T47D (cell line): Measurements from ENCODE around the gene TMSB4X.
A peak's percentile ranks its signal among the peaks of the same experiment; 100 is the strongest.
"Not testable (repeated sequence)": the region's sequence is repeated elsewhere in the genome, so short reads cannot be mapped to it uniquely, and the experiment has no call there.

ENCODE experiments used
- DNase-seq, 2 experiments: peaks; one replicate each; pipeline versions ENCODE4 v3.0.0 to v3.0.0-alpha.2; 2011 to 2012; ENCODE audit warnings: low read depth in 1 of 2, low spot score in 1 of 2
- JUND ChIP-seq: IDR thresholded peaks from 2 replicates; pipeline ENCODE4 v1.6.1; 2012; ENCODE audit warnings: low read depth
- in situ Hi-C: cut with HindIII; loops from 2 replicates; pipeline ENCODE4 v1.10.0; 2016; ENCODE audit warnings: low sequenced_read_pairs, low pct_unique_long_range_greater_than_20kb

TMSB4X gene

DNA sequence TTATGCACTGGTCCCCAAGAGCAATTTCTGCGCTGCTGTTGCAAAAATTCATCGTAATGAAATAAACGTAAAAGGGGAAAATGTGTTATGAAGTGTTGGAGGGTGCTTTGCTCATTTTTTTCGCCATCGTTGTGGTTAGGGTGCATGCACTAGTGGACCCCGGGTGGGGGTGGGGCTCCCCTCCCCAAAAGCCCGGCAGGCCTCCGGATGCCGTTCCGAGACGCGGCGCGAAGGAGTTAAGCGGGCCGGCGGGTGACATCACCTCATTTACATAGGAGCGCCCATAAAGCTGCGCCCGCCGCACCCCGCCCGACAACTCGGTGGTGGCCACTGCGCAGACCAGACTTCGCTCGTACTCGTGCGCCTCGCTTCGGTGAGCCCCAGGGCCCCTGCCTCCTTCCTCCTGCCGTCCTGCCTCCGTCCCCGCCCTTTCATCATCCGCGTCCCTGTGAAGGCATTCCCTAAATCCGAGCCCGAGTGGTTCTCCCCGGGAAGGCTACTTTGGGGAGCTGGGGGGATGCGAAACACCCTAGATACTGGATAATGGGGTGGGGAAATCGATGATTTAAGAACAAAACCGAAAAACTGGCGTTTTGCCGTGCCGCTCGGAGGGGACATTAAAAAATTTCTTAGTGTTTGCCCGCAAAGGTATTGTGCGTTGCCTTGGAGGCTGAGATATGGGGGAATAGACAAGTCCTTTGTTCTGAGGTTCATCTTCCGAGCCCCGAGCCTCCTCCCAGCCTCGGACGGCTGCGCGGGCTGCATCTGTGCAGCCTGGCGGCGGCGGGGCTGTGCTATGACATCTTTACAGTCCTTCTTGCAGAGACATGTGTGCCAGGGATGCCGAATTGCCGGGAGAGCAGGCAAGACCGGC is at the start of gene TMSB4X:
Gene TMSB4X (plus strand): TSS at position 315 of the 874 bp plus-strand sequence.
- in situ Hi-C loops = no loop called here
- no peak for TF ChIP-seq JUND
- DNase-seq = peak; percentile 52 to 91

DNA sequence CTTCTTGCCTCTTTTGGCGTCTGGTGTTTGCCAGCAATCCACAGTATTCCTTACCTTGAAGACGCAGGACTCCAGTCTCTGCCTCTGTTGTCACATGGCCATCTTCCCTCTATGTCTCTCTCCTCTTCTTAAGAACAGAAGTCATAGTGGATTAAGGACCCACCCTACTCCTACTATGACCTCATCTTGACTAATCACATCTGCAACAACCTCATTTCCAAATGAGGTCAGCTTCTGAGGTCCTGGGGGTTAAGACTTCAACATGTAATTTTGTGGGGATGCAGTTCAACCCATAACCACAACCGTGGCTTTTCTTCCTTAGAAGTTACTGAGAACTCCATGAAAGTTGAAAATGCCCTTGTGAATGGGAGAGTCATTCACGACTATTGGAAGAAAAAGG is 45.2 kb upstream of the TMSB4X start:
- TF ChIP-seq JUND = no peak
- no peak for DNase-seq
- in situ Hi-C loops = no loop called here

DNA sequence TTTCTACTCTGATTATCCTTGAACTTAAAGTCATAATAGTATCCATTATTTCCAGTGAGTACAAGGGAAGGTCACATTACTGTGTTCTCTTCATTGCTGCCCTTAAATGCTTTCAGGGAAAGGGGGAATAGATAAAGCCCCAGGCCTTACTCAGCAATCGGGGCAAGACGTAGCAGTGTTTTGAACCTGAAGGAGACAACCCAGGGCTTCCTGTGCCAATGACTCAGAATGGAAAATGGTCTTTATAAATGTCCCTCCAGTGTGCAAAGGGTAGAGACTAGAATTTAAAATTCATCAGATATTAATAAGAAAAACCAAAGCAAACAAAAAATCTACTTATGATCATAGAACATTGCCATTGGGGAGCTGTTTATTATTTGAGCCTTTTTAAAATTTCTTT is 44.8 kb upstream of the TMSB4X start:
- in situ Hi-C loops = no loop called here
- no peak for DNase-seq
- TF ChIP-seq JUND = no peak

DNA sequence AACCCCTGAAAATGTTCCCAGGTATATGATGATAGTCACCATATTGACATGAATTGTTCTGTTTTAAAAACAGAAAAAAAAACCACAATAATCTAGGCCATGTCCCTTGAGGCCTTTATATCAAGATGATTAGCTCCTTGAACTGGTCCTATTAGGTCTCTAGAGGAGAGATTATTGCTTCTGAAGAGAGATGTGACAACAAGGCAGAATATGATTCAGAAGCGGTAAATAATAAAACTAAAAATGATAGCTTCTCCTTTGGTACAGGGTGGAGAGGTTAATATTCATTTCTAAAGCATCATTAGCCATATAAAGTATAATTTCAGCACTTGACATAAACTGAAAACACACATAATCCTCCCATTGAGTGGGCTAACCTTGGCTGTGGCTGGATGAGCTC is 42.7 kb upstream of the TMSB4X start:
- DNase-seq = no peak
- TF ChIP-seq JUND = no peak
- in situ Hi-C loops = no loop called here

DNA sequence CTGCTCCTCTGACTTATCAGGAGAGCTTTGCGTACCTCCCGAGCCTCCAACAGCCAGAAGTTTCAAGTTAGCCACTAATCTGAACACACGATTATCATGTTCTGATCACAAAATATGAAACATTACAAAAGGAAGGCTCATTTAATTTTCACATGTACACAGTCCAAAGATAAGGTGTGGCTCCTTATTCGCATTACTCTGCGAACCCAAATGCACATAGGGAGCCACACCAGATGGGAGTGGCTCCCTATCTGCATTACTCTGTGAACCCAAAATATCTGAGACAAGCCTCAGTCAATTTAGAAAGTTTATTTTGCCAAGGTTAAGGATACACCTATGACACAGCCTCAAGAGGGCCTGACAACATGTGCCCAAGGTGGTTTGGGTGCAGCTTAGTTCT is 40.1 kb upstream of the TMSB4X start:
- TF ChIP-seq JUND = no peak
- in situ Hi-C loops = no loop called here
- DNase-seq = no peak

DNA sequence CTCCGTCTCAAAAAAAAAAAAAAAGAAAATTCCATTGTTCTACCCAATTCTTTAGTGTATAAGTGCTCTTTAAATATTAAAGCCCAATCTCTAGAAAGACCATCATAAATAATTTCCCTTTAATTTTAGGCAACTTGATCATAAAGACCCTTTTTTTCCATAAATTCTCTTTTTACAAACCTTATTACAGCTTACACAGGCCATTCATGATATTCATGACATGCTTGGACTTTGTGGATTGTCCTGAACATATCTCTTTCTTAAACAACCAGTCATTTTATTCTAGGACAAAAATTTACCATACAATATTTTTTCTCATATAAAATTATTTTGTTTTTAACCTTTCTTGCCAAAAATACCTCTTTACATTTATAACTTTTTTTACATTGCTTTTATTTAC is 38.0 kb upstream of the TMSB4X start:
- in situ Hi-C loops = no loop called here
- no peak for DNase-seq
- no peak for TF ChIP-seq JUND

DNA sequence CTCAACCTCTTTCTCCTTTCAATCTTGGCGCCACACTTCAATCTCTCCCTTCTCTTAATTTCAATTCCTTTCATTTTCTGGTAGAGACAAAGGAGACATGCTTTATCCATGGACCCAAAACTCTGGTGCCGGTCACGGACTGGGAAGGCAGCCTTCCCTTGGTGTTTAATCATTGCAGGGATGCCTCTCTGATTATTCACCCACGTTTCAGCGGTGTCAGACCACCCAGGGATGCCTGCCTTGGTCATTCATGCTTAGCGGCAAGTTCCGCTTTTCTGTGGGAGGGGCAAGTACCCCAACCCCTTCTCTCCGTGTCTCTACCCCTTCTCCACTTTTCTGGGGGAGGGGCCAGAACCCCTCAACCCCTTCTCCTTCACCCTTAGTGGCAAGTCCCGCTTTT is 34.4 kb upstream of the TMSB4X start:
- DNase-seq, in situ Hi-C loops: not testable (repeated sequence)

DNA sequence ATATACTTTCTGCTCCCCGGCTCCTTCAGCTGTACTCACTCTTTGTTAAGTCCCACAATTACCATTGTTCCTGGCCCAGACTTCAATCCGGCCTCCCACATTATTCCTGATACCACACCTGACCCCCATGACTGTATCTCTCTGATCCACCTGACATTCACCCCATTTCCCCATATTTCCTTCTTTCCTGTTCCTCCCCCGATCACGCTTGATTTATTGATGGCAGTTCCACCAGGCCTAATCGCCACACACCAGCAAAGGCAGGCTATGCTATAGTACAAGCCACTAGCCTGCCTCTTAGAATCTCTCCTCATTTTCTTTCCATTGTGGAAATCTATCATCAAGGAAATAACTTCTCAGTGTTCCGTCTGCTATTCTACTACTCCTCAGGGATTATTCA is 31.3 kb upstream of the TMSB4X start:
- in situ Hi-C loops, DNase-seq: not testable (repeated sequence)

DNA sequence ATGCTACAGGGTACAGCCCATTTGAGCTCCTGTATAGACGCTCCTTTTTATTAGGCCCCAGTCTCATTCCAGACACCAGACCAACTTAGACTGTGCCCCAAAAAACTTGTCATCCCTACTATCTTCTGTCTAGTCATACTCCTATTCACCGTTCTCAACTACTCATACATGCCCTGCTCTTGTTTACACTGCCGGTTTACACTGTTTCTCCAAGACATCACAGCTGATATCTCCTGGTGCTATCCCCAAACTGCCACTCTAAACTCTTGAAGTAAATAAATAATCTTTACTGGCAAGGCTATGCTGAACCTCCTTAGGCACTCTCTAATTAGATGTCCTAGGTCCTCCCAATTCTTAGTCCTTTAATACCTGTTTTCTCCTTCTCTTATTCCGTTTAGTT is 30.5 kb upstream of the TMSB4X start:
- in situ Hi-C loops, DNase-seq: not testable (repeated sequence)

DNA sequence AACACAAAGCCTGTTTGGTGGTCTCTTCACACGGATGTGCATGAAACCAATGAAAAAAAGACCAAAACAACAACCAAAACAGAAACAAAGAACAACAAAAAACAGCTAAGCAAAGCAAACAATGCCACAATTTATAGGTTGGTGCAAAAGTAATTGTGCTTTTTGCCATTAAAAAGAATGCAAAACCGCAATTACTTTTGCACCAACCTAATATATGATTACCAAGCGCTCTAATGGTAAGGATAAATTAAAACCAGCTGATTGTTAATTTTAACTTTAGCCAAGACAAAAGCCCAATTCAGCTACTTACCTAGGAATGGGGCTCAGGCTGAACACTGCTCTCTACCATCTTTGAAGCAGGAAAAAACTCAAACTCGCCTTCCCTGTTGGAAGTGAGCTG is 29.4 kb upstream of the TMSB4X start:
- DNase-seq = no peak
- TF ChIP-seq JUND = no peak
- in situ Hi-C loops = no loop called here

DNA sequence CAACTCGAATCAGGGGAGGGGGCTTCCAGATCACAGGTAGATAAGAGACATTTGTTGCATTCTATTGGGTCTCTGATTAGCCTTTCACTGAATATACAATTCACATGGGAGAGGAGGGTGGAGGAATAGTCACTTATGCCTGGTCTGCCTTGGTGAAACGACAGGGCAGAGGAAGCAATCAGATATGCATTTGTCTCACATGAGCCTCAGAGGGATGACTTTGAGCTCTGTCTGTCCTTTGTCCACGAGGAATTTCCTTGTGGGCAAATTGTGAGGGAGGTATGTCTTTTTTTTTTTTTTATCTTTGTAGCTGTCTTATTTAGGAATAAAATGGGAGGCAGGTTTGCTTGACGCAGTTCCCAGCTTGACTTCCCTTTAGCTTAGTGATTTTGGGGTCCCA is 28.5 kb upstream of the TMSB4X start:
- in situ Hi-C loops = no loop called here

DNA sequence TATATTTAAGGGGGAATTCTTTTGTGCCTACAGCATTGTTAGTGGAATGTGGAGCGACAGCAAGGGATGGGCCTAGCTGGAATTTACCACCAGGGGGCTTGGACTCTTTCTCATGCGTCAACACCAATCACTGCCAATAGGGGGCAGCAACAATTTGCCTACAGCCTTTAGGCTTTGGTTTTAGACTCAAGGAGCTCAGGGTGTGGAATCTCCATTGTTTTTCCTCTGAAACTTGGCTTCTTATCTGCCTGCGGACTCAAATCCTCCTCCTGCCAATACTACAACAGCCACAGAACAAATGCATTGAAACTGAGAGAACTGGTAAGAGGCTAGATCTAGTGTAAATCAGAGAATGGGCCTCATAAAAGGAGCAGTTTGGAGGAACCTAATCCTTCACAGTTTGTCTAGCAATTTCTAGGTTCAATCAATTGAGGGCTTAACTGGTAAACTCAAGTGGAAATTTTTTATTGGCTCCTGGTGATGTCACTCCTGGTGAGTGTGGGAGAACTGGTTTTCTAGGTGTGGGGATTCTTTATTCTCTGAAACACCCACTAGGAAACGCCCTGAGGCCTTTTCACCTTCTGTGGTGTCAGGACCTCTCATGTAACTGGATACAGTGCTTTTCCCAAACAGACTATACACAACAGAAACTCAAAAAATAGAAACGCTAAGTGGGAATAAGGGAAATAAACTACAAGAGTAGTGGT is 27.9 kb upstream of the TMSB4X start:
- in situ Hi-C loops = no loop called here
- 0 out of 2 replicates have a peak, but pooled peaks have one; percentile 45 for TF ChIP-seq JUND

More for the DNA sequence above, 28.5 kb upstream of the TMSB4X start:
- TF ChIP-seq JUND = no peak
- DNase-seq = no peak

DNA sequence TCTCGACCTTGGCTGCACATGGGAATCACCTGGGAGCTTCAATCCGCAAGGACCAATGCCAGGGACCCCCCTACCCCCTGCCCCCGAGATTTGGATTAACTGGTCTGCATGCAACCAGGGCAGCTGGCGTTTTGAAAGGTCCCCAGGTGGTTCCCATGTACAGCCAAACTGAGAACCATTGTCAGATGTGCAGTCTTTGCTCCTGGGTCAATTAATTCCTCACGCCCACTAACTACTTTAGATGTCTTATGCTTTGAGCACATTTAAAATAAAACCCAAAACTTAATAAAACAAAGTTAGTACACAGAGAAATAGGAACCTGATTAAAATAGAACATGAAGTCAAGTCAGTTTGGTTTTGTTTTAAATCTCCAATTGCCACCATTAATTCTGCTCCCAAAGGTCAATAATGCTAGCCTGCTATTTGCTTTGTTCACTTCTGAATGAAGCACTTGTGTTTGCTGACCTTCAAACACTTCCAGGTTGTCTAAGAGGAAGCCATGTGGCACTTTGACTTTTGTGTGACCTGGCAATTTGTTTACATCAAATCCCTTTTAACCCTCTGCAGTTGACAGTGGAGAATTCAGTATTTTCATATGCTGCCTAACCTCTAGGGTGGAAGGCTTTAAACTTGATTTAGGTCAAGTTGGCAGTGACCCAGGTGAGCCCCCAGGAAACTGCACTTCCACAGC is 27.2 kb upstream of the TMSB4X start:
- in situ Hi-C loops = no loop called here
- no peak for TF ChIP-seq JUND
- peak in 1 of 2 experiments; percentile 59 for DNase-seq

More for the DNA sequence above, 27.9 kb upstream of the TMSB4X start:
- DNase-seq = peak in 1 of 2 experiments; percentile 95
